ENCODE data around the gene CLIP4. TPM values are rescaled to one million over a fixed set of nuclear protein-coding genes. Genes with fewer than 3 reads are reported as not detected.
"Not testable (repeated sequence)": the region's sequence is repeated elsewhere in the genome, so short reads cannot be mapped to it uniquely, and the experiment has no call there.

CLIP4 gene
- total RNA-seq, 1 donor from 2014 or later, result 5.8 TPM

- no peak overlapping the region for H3K27ac Mint-ChIP-seq
- intact Hi-C loops (cut with micrococcal nuclease), result no loop called here
Measured at GRCh38 chr2:29104688-29105087, 10.5 kb upstream of the CLIP4 start.

DNA sequence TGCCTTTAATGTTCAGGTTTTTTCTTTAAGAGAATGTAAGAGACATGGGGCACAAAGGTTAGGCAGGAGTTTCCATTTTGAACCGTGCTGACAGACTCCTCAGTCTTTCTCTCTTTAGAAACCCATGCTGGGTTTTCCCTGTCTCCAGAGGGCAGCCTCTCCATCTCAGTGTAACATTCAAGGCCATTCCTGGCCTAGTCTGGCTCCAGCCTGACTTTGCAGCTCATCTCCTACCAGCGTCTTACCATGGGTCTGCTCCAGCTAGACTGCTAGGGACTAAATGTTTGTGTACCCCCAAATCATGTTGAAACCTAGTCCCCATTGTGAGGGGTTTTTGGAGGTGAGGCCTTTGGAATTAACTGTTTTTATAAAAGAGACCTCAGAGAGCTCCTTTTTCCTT, 9.8 kb upstream of the CLIP4 start:
- intact Hi-C loops (cut with micrococcal nuclease), result no loop called here
- H3K27me3 Mint-ChIP-seq, result no peaks in the 10 kb centered on the region
- peaks cover 4% of the 10 kb centered on the region for H3K4me1 Mint-ChIP-seq
- H3K27ac Mint-ChIP-seq, result no peak overlapping the region
- ChIA-PET CTCF (no interaction called here), POLR2A (no interaction called here)
- H3K36me3 Mint-ChIP-seq (ENCODE audit: low read depth), result no peaks in the 10 kb centered on the region
- DNase-seq (no peak), ATAC-seq (ENCODE audit: low read depth) (no peak)
- no peaks in the 10 kb centered on the region for H3K9me3 Mint-ChIP-seq
- TF ChIP-seq CTCF (IDR thresholded peaks at IDR 0.05), result no peak
- no peak overlapping the region for H3K4me3 Mint-ChIP-seq

More at GRCh38 chr2:29104688-29105087, 10.5 kb upstream of the CLIP4 start:
- TF ChIP-seq CTCF (IDR thresholded peaks at IDR 0.05), result no peak
- H3K36me3 Mint-ChIP-seq (ENCODE audit: low read depth), result no peaks in the 10 kb centered on the region
- ATAC-seq (ENCODE audit: low read depth) (no peak), DNase-seq (no peak)
- ChIA-PET POLR2A (no interaction called here), CTCF (no interaction called here)
- H3K9me3 Mint-ChIP-seq, result no peaks in the 10 kb centered on the region
- no peak overlapping the region for H3K4me3 Mint-ChIP-seq
- peaks cover 3% of the 10 kb centered on the region for H3K4me1 Mint-ChIP-seq
- no peaks in the 10 kb centered on the region for H3K27me3 Mint-ChIP-seq

DNA sequence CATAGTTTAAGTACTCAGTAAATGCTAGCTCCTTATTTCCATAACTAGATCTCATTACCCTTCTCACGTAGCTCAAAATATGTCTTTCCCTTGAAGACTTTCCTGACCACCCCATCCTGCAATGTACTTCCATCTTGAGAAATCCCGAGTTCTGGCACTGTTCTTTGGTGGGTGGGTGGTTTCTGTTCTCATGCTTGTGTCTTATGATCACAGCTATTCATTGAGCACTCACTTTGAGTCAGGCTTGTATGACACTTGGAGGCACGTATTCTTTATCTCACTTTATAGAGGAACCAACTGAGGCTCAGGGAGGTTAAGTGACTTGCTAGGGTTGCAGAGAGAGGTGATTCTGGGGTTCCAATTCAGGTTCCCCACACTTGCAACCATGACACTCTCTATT, 9.0 kb upstream of the CLIP4 start:
- no peaks in the 10 kb centered on the region for H3K27me3 Mint-ChIP-seq
- no peak for TF ChIP-seq CTCF (IDR thresholded peaks at IDR 0.05)
- CTCF ChIA-PET, result no interaction called here

DNA sequence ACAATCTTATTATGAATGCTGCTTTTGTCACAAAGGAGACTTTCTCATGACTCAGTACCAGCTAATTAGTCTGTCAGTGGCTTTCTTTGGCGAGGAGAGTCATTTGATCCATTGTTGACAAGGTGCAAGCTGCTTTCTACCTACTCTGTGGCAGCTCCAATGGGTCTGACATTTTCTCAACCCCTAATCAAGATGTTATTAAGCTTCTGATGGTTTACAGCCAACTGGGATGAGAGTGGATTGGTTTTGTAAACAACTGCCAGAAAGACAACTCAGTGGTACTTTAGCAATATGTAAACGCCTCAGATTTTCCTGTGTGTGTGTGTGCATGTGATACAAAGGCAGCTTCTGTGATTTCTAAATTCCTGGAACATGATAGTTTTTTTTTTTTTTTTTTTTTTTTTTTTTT, 8.2 kb upstream of the CLIP4 start:
- H3K27me3 Mint-ChIP-seq, result no peaks in the 10 kb centered on the region
- peaks cover 4% of the 10 kb centered on the region for H3K4me1 Mint-ChIP-seq
- H3K27ac Mint-ChIP-seq, result no peak overlapping the region
- CTCF ChIA-PET, result no interaction called here
- DNase-seq (no peak), ATAC-seq (ENCODE audit: low read depth) (no peak)
- H3K4me3 Mint-ChIP-seq, result no peak overlapping the region
- POLR2A ChIA-PET, result no interaction called here
- H3K9me3 Mint-ChIP-seq, result no peaks in the 10 kb centered on the region
- no peak for TF ChIP-seq CTCF (IDR thresholded peaks at IDR 0.05)
- no peaks in the 10 kb centered on the region for H3K36me3 Mint-ChIP-seq (ENCODE audit: low read depth)
- intact Hi-C loops (cut with micrococcal nuclease), result no loop called here

More for the DNA sequence above, 9.0 kb upstream of the CLIP4 start:
- intact Hi-C loops (cut with micrococcal nuclease), result no loop called here
- Mint-ChIP-seq H3K27ac (no peak overlapping the region), H3K4me1 (peaks cover 4% of the 10 kb centered on the region), H3K9me3 (no peaks in the 10 kb centered on the region), H3K4me3 (no peak overlapping the region), H3K36me3 (ENCODE audit: low read depth) (no peaks in the 10 kb centered on the region)
- ATAC-seq (ENCODE audit: low read depth) (no peak), DNase-seq (no peak)
- POLR2A ChIA-PET, result no interaction called here

- ATAC-seq (ENCODE audit: low read depth); CTCF ChIA-PET; H3K4me1 Mint-ChIP-seq; H3K27me3 Mint-ChIP-seq; H3K9me3 Mint-ChIP-seq; intact Hi-C loops (cut with micrococcal nuclease); DNase-seq; H3K27ac Mint-ChIP-seq; H3K4me3 Mint-ChIP-seq; POLR2A ChIA-PET; H3K36me3 Mint-ChIP-seq (ENCODE audit: low read depth): not testable (repeated sequence)
Measured at GRCh38 chr2:29107547-29107946, 7.7 kb upstream of the CLIP4 start.

GRCh38 chr2:29108225-29108624, 7.0 kb upstream of the CLIP4 start:
- no peak overlapping the region for H3K4me3 Mint-ChIP-seq
- no peak for ATAC-seq (ENCODE audit: low read depth)
- intact Hi-C loops (cut with micrococcal nuclease), result no loop called here
- H3K27ac Mint-ChIP-seq, result no peak overlapping the region
- H3K4me1 Mint-ChIP-seq, result peaks cover 4% of the 10 kb centered on the region
- ChIA-PET POLR2A (no interaction called here), CTCF (no interaction called here)
- H3K27me3 Mint-ChIP-seq, result no peaks in the 10 kb centered on the region
- no peaks in the 10 kb centered on the region for H3K9me3 Mint-ChIP-seq
- no peak for TF ChIP-seq CTCF (IDR thresholded peaks at IDR 0.05)
- DNase-seq, result no peak
- H3K36me3 Mint-ChIP-seq (ENCODE audit: low read depth), result no peaks in the 10 kb centered on the region
